PFSK-1 (cell line): ENCODE results near the gene SMIM8.

Source experiments
- POLR2AphosphoS5 ChIP-seq: IDR thresholded peaks from 2 replicates; pipeline ENCODE4 v1.6.1; 2012; ENCODE audit warnings: low read depth, mild to moderate bottlenecking, control low read depth, low read length, moderate library complexity
- SIN3A ChIP-seq: IDR thresholded peaks from 2 replicates; pipeline ENCODE4 v1.6.1; 2012; ENCODE audit warnings: mild to moderate bottlenecking, low read length, moderate library complexity, borderline replicate concordance; ENCODE audit not compliant: insufficient read depth
- TAF1 ChIP-seq: IDR thresholded peaks from 2 replicates; pipeline ENCODE4 v1.6.1; 2012; ENCODE audit warnings: low read length, control low read depth, borderline replicate concordance; ENCODE audit not compliant: insufficient read depth
- TF ChIP-seq, protein P1 (sequence below), 2 experiments: IDR thresholded peaks; 2 replicates each; pipeline versions ENCODE4 v1.6.1 to v1.8.0; 2011 to 2012; ENCODE audit warnings: low read depth in 2 of 2, low read length in 2 of 2, control low read depth in 1 of 2, inconsistent platforms in 1 of 2, mild to moderate bottlenecking in 1 of 2, moderate library complexity in 1 of 2; ENCODE audit not compliant: insufficient read depth in 1 of 2

DNA sequence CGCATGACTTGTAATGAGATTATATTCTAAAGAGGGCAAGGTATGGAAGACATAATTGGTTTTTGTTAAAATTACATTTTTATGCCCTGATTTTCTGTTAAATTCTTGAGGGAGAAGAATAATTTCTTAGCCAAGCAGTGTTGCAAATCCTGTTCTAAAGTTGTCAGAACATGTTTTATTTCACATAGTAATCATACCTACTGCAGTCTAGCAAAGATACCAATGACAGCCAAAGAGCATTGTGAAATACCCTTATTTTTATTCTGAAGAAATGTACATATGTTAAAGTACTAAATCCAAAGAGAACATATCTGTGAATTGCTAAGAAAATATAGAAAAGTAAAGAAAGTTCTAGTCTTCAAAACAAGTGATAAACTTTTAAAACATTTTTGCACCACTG is 39.6 kb upstream of the SMIM8 start:
- TF ChIP-seq TAF1 (no peak), SIN3A (no peak), POLR2AphosphoS5 (no peak)
- TF ChIP-seq, protein P1, sequence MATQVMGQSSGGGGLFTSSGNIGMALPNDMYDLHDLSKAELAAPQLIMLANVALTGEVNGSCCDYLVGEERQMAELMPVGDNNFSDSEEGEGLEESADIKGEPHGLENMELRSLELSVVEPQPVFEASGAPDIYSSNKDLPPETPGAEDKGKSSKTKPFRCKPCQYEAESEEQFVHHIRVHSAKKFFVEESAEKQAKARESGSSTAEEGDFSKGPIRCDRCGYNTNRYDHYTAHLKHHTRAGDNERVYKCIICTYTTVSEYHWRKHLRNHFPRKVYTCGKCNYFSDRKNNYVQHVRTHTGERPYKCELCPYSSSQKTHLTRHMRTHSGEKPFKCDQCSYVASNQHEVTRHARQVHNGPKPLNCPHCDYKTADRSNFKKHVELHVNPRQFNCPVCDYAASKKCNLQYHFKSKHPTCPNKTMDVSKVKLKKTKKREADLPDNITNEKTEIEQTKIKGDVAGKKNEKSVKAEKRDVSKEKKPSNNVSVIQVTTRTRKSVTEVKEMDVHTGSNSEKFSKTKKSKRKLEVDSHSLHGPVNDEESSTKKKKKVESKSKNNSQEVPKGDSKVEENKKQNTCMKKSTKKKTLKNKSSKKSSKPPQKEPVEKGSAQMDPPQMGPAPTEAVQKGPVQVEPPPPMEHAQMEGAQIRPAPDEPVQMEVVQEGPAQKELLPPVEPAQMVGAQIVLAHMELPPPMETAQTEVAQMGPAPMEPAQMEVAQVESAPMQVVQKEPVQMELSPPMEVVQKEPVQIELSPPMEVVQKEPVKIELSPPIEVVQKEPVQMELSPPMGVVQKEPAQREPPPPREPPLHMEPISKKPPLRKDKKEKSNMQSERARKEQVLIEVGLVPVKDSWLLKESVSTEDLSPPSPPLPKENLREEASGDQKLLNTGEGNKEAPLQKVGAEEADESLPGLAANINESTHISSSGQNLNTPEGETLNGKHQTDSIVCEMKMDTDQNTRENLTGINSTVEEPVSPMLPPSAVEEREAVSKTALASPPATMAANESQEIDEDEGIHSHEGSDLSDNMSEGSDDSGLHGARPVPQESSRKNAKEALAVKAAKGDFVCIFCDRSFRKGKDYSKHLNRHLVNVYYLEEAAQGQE (IDR thresholded peaks at IDR 0.05; ENCODE audit: insufficient read depth in 1 of 2, low read depth in 2 of 2, low read length in 2 of 2) = no peak
